NB4 (cell line): ENCODE data around the gene CLBA1.

Experiments used
- DNase-seq: peaks from one replicate; pipeline ENCODE4 v3.0.0; 2010; ENCODE audit warnings: low read depth
- H3K4me3 ChIP-seq: one replicate; pipeline ENCODE4 v1.5.1; 2011; ENCODE audit warnings: mild to moderate bottlenecking, low read depth, low read length, moderate library complexity
- CTCF ChIP-seq: IDR thresholded peaks from one replicate; pipeline ENCODE4 v1.5.1; 2012; ENCODE audit warnings: low read depth, low read length
- MAX ChIP-seq: IDR thresholded peaks from 2 replicates; pipeline ENCODE4 v1.6.1; 2011; ENCODE audit warnings: low read depth, low read length
- MYC ChIP-seq: IDR thresholded peaks from 2 replicates; pipeline ENCODE4 v1.6.1; 2011; ENCODE audit warnings: low read depth, low read length
- POLR2A ChIP-seq: IDR thresholded peaks from 2 replicates; pipeline ENCODE4 v1.6.1; 2011; ENCODE audit warnings: mild to moderate bottlenecking; ENCODE audit not compliant: insufficient read length; ENCODE audit errors: extremely low read depth

Gene CLBA1

GRCh38 chr14:104964546-104964945, 21.0 kb upstream of the CLBA1 start:
- TF ChIP-seq MYC, result no peak
- TF ChIP-seq CTCF, result no peak
- TF ChIP-seq MAX, result no peak
- no peak for TF ChIP-seq POLR2A
- no peak overlapping the region for H3K4me3 ChIP-seq
- no peak for DNase-seq

GRCh38 chr14:104965561-104966231, 19.9 kb upstream of the CLBA1 start:
- no peak for TF ChIP-seq MAX
- TF ChIP-seq MYC, result no peak
- TF ChIP-seq CTCF, result no peak
- no peak for TF ChIP-seq POLR2A

GRCh38 chr14:104966261-104966865, 19.2 kb upstream of the CLBA1 start:
- no peak for DNase-seq
- no peak overlapping the region for H3K4me3 ChIP-seq
- no peak for TF ChIP-seq MAX
- TF ChIP-seq MYC, result no peak
- no peak for TF ChIP-seq CTCF
- TF ChIP-seq POLR2A, result no peak

More at GRCh38 chr14:104965561-104966231, 19.9 kb upstream of the CLBA1 start:
- DNase-seq, result no peak
- no peak overlapping the region for H3K4me3 ChIP-seq

GRCh38 chr14:104966981-104967385, 18.6 kb upstream of the CLBA1 start:
- no peak for TF ChIP-seq MYC
- TF ChIP-seq CTCF, result no peak
- no peak for TF ChIP-seq POLR2A
- no peak for TF ChIP-seq MAX
- no peak for DNase-seq
- H3K4me3 ChIP-seq, result no peak overlapping the region

- no peak for TF ChIP-seq CTCF
- TF ChIP-seq POLR2A, result no peak
- TF ChIP-seq MYC, result no peak
- TF ChIP-seq MAX, result no peak
- DNase-seq, result no peak
- H3K4me3 ChIP-seq, result no peak overlapping the region
Measured at GRCh38 chr14:104967386-104968152, 18.0 kb upstream of the CLBA1 start.
